Rectal smooth muscle tissue (tissue), 1 donor: ENCODE results near the gene BMP8B.
"Not testable (repeated sequence)": the region's sequence is repeated elsewhere in the genome, so short reads cannot be mapped to it uniquely, and the experiment has no call there.

Experiments
- H3K27ac ChIP-seq: one replicate; pipeline ENCODE4 v1.7.0; 2013; ENCODE audit warnings: low read depth, low read length, inconsistent platforms
- H3K27me3 ChIP-seq: one replicate; pipeline ENCODE4 v1.7.0; 2013; ENCODE audit warnings: low read length; ENCODE audit not compliant: control insufficient read depth, insufficient read depth
- H3K36me3 ChIP-seq: one replicate; pipeline ENCODE4 v1.7.0; 2013; ENCODE audit warnings: low read length; ENCODE audit not compliant: control insufficient read depth, insufficient read depth
- H3K4me1 ChIP-seq: one replicate; pipeline ENCODE4 v1.7.0; 2013; ENCODE audit warnings: low read length; ENCODE audit not compliant: control insufficient read depth, insufficient read depth
- H3K4me3 ChIP-seq: one replicate; pipeline ENCODE4 v1.7.0; 2013; ENCODE audit warnings: low read length
- H3K9ac ChIP-seq: one replicate; pipeline ENCODE4 v1.7.0; 2013; ENCODE audit warnings: low read length

The BMP8B gene

DNA sequence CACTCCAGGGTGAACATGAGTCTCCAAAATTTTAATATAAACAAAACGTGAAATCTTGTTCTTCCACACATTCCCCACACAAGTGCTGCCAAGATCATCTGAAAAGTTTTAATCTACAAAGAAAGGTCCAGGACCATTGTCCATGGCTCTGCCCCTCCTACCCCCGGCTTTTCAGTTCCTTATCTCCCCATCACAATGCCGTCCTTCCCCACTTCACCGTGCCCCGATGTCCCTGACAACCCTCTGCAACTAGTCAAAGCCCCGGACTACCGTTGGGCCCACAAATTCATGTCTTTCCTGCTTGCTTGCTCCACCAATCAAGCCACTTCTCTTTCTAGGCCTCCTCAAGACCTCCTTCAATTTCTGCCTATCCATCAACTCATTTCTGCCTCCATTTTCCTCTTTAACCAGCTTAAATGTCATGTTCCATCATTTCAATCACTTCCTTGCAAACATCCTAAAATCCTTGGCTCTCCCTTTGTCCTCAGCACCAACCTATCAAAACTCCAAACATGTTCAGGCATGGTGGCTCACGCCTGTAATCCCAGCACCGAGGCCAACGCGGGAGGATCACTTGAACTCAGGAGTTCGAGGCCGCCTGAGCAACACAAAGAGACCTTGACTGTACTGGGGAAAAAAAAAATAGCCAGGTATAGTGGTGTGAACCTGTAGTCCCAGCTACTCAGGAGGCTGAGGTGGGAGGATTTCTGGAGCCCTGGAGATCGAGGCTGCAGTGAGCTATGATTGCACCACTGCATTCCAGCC, 14.0 kb upstream of the BMP8B start:
- no peaks in the 10 kb centered on the region for H3K4me1 ChIP-seq
- no peak overlapping the region for H3K9ac ChIP-seq
- no peak overlapping the region for H3K27ac ChIP-seq
- no peak overlapping the region for H3K4me3 ChIP-seq
- no peaks in the 10 kb centered on the region for H3K36me3 ChIP-seq
- no peaks in the 10 kb centered on the region for H3K27me3 ChIP-seq

DNA sequence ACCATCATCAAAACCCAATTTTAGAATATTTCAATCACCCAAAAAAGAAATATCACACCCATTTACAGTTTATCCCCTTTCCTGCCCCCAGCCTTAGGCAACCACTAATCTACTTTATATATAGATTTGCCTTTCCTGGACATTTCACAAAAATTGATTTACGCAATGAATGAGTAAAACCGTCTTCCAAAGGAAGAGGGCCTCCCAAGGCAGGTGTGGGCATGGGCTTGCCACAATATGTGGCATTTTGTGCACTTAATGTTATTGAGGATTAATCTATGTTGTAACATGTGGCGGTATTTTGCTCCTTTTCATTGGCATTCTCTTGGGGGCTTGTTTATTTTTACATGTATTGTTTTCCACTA, 11.8 kb upstream of the BMP8B start:
- no peak overlapping the region for H3K27ac ChIP-seq
- H3K4me3 ChIP-seq: no peak overlapping the region
- no peaks in the 10 kb centered on the region for H3K36me3 ChIP-seq
- H3K27me3 ChIP-seq: no peaks in the 10 kb centered on the region
- no peak overlapping the region for H3K9ac ChIP-seq
- H3K4me1 ChIP-seq: no peaks in the 10 kb centered on the region

DNA sequence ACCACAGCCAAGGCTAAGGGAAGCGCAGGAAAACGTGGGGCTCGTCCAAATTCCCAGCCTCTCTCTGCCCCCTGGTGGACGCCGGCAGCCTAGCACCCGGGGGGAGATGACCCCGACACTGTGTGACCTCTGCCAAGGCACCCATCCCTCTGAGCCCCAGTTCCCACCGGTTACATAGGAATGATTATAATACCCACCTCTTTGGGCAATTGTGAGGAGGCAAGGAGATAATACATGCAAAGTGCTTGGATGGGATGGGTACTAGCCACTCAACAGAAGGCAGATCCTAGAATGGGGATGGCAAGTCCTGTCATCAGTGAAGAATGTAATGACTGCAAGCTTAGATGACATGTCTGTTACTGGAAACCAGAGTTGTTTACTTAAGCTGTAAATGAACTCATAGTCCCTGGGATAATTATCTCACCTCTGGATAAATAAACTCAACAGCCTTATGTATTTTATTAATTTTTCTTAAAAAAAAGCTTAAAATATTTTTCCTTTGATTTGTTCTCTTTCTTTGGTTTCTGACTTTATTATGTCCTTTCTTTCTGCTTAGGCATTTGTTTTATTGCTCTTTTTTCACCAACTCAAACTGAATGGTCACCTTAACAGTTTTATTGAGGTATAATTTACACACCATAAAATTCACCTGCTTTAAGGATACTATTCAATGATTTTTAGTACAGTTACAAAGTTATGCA, 11.3 kb upstream of the BMP8B start:
- Histone ChIP-seq H3K9ac (no peak overlapping the region), H3K4me3 (no peak overlapping the region), H3K36me3 (no peaks in the 10 kb centered on the region), H3K27ac (no peak overlapping the region), H3K27me3 (no peaks in the 10 kb centered on the region), H3K4me1 (no peaks in the 10 kb centered on the region)

GRCh38 chr1:39798859-39799769, 10.4 kb upstream of the BMP8B start:
- H3K36me3 ChIP-seq, H3K9ac ChIP-seq, H3K27me3 ChIP-seq, H3K4me1 ChIP-seq: not testable (repeated sequence)
- peak overlapping the region; percentile 10 for H3K27ac ChIP-seq
- H3K4me3 ChIP-seq: peak overlapping the region; percentile 13

- Histone ChIP-seq H3K27me3 (no peaks in the 10 kb centered on the region), H3K36me3 (no peaks in the 10 kb centered on the region)
These were observed 7.0 kb upstream of the BMP8B start for GRCh38 chr1:39795651-39796050.

GRCh38 chr1:39791838-39792237, 3.2 kb upstream of the BMP8B start:
- H3K4me1 ChIP-seq: no peaks in the 10 kb centered on the region
- H3K27me3 ChIP-seq: peaks cover 2% of the 10 kb centered on the region
- no peak overlapping the region for H3K4me3 ChIP-seq
- no peak overlapping the region for H3K9ac ChIP-seq
- H3K27ac ChIP-seq: no peak overlapping the region
- H3K36me3 ChIP-seq: no peaks in the 10 kb centered on the region

More at GRCh38 chr1:39795651-39796050, 7.0 kb upstream of the BMP8B start:
- H3K4me3 ChIP-seq: no peak overlapping the region
- H3K9ac ChIP-seq: no peak overlapping the region
- H3K27ac ChIP-seq: no peak overlapping the region
- H3K4me1 ChIP-seq: no peaks in the 10 kb centered on the region

DNA sequence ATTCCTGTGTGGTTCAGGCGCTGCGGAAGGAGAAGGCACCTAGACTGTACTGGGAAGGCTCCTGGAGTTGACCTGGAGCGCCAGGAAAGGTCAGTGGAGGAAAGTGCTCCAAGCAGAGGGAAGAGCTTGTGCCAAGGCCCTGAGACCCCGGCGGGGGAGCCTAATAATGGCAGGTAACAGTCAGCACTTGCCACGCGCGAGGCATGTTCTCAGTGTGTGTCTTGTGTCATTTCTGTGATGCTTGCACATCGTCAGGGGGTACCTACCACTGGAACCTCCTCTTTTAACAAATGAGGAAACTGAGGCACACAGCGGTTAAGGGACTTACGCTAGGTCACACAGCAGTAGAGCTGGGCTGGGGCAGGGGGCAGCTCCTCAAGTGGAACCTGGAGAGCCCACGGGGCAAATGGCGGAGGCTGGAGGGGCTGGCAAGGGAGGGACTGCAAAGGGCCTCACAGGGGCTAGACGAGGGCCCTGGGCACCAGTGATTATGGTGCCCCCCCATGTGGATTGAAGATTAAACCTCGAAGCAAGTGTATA, 976 bp upstream of the BMP8B start:
- no peak overlapping the region for H3K27ac ChIP-seq
- no peaks in the 10 kb centered on the region for H3K36me3 ChIP-seq
- H3K27me3 ChIP-seq: peaks cover 2% of the 10 kb centered on the region
- no peaks in the 10 kb centered on the region for H3K4me1 ChIP-seq
- H3K9ac ChIP-seq: no peak overlapping the region
- peak overlapping the region; percentile 54 for H3K4me3 ChIP-seq

GRCh38 chr1:39788426-39788757, 273 bp downstream of the BMP8B start:
- no peaks in the 10 kb centered on the region for H3K36me3 ChIP-seq
- H3K4me1 ChIP-seq: no peaks in the 10 kb centered on the region
- H3K27ac ChIP-seq: no peak overlapping the region
- peaks cover 2% of the 10 kb centered on the region for H3K27me3 ChIP-seq
- H3K9ac ChIP-seq: no peak overlapping the region
- peak overlapping the region; percentile 55 for H3K4me3 ChIP-seq

DNA sequence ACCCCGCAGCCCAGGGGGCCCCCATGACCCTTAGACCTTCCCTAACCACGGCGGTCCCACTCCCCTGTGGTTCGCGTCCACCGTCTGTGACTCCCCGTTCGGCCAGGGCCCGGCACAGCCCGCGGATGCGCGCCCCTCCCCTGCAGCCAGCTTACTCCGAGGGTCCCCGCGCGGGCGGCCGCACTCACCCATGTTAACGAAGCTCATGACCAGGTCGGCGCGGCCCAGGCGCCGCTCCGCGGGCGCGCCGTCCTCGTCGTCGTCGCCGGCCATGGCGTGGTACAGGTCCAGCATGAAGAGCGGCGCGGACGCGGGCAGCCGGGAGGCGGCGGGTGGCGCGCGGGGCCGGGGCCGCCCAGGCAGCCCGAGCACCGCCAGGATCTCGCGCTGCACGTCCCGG, 701 bp downstream of the BMP8B start:
- H3K4me3 ChIP-seq, H3K27me3 ChIP-seq, H3K27ac ChIP-seq, H3K36me3 ChIP-seq, H3K4me1 ChIP-seq, H3K9ac ChIP-seq: not testable (repeated sequence)

- Histone ChIP-seq H3K27me3 (peaks cover 2% of the 10 kb centered on the region), H3K36me3 (no peaks in the 10 kb centered on the region), H3K4me3 (no peak overlapping the region), H3K9ac (no peak overlapping the region), H3K27ac (no peak overlapping the region), H3K4me1 (no peaks in the 10 kb centered on the region)
These were observed 1.2 kb downstream of the BMP8B start for GRCh38 chr1:39787468-39787867.

DNA sequence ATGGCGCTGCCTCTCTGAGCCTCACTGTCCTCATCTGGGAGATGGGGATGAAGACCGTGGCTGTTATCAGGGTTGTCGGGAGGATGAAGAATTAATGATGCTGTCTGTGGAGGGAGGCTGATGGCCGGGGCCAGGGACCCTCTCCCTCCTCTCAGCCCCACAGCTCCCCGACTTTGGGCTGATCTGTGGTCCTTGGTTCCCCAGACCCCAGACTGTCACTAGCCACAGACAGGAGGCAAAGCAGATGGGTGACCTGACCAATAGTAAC, 1.6 kb downstream of the BMP8B start:
- H3K36me3 ChIP-seq, H3K27ac ChIP-seq, H3K27me3 ChIP-seq, H3K9ac ChIP-seq, H3K4me3 ChIP-seq, H3K4me1 ChIP-seq: not testable (repeated sequence)

DNA sequence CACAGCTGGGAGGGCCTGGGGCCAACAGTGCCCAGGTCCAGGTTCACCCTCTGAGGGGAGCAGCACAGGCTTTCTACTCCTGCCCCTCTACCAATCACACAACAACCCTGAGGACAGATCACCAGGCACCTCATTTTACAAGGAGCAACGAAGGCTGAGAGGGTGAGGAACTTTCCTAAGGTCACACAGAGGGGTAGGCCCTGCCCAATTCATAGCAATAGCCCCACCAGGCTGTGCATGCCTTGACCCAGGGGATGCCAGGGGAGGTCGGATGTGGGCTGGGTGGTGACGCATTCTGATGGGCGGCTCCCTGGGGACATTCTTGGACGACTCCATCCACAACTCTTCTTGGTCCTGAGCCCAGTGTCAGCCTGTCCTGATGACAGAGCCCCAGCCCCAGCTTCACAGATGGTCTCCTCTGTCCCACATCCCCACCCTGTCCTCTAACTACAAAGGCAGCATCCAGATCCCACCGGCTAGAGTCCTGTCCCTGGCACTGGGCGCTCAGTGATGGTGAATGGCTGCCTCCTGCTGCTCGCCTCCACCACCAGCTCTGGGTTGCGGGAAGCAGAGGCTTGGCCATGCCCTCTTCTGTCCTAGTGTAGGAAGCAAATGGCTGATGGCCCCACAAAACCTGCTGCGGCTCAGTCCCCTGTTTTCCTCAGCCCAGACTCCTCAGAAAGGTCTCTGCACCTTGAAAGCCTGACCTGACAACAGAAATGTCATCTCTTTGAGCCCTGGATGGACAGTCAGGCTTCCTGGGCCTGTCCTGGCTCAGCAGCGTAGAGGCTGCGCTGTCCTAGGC, 2.2 kb downstream of the BMP8B start:
- H3K4me1 ChIP-seq, H3K27ac ChIP-seq, H3K4me3 ChIP-seq, H3K9ac ChIP-seq, H3K36me3 ChIP-seq, H3K27me3 ChIP-seq: not testable (repeated sequence)
